H1 (cell line): Measurements from ENCODE around the gene TNRC6B. TPM values are rescaled to one million over a fixed set of nuclear protein-coding genes. Genes with fewer than 3 reads are reported as not detected.

Source experiments
- CTCF ChIA-PET: fragments of 300-600 bp; sonication (Branson Sonifier 250); formaldehyde crosslinking; loops from one replicate; lab custom pipeline; 2021; ENCODE audit not compliant: partially characterized antibody; lab: Charles Lee
- POLR2A ChIA-PET: fragments of 300-600 bp; sonication (Branson Sonifier 250); formaldehyde crosslinking; loops from one replicate; lab custom pipeline; 2021; ENCODE audit warnings: inconsistent platforms; ENCODE audit not compliant: partially characterized antibody; lab: Charles Lee
- DNase-seq, 2 experiments: peaks; one replicate each; pipeline versions ENCODE4 v3.0.0 to v3.0.0-alpha.2; 2010 to 2022; ENCODE audit warnings: low spot score in 2 of 2, low read depth in 1 of 2, mixed read lengths in 1 of 2
- FAIRE-seq: peaks from 2 replicates; lab custom pipeline; 2011; peaks lifted over from hg19 to GRCh38; lab: Jason Lieb, UNC
- H2AFZ ChIP-seq: 2 replicates; pipeline ENCODE4 v1.8.1; 2012; ENCODE audit warnings: low read length, inconsistent platforms
- H2AK5ac ChIP-seq: 2 replicates; pipeline ENCODE4 v1.6.1; 2013; ENCODE audit warnings: low read depth, low read length
- H2BK120ac ChIP-seq: replicated peaks from 2 replicates; pipeline ENCODE3; 2013; ENCODE audit warnings: low read depth, low read length, inconsistent platforms
- H2BK12ac ChIP-seq: 2 replicates; pipeline ENCODE4 v1.6.1; 2013; ENCODE audit warnings: low read depth, low read length
- H2BK15ac ChIP-seq: 2 replicates; pipeline ENCODE4 v1.6.1; 2013; ENCODE audit warnings: low read length
- H2BK20ac ChIP-seq: 2 replicates; pipeline ENCODE4 v1.6.1; 2013; ENCODE audit warnings: low read length
- H2BK5ac ChIP-seq: 2 replicates; pipeline ENCODE4 v1.6.1; 2013; ENCODE audit warnings: low read depth, low read length
- H3K14ac ChIP-seq: 2 replicates; pipeline ENCODE4 v1.6.1; 2013; ENCODE audit warnings: inconsistent platforms; ENCODE audit not compliant: insufficient read length
- H3K18ac ChIP-seq: 2 replicates; pipeline ENCODE4 v1.6.1; 2013; ENCODE audit warnings: low read length; ENCODE audit errors: extremely low read depth
- H3K23ac ChIP-seq: 2 replicates; pipeline ENCODE4 v1.6.1; 2013; ENCODE audit warnings: inconsistent platforms; ENCODE audit not compliant: insufficient read length
- H3K23me2 ChIP-seq: 2 replicates; pipeline ENCODE4 v1.6.1; 2013; ENCODE audit warnings: low read depth, low read length
- H3K27ac ChIP-seq: 2 replicates; pipeline ENCODE4 v1.6.1; 2011; ENCODE audit warnings: low read depth, low read length, inconsistent platforms
- H3K27me3 ChIP-seq, 4 experiments: replicated peaks in 1 of 4; 1 replicate in 1 of 4; 2 replicates in 3 of 4; pipeline versions ENCODE4 v1.6.1 to v1.8.1; 2011 to 2013; ENCODE audit warnings: low read length in 3 of 4, mild to moderate bottlenecking in 3 of 4, inconsistent platforms in 2 of 4, mixed read lengths in 2 of 4, moderate library complexity in 1 of 4; ENCODE audit not compliant: control insufficient read depth in 3 of 4, insufficient read depth in 3 of 4; ENCODE audit errors: extremely low read depth in 1 of 4
- H3K36me3 ChIP-seq, 4 experiments: 2 replicates each; pipeline versions ENCODE4 v1.6.1 to v1.8.1; 2011 to 2013; ENCODE audit warnings: mild to moderate bottlenecking in 4 of 4, low read length in 3 of 4, moderate library complexity in 2 of 4, control low read depth in 1 of 4, inconsistent platforms in 1 of 4; ENCODE audit not compliant: insufficient read depth in 4 of 4, control insufficient read depth in 2 of 4
- H3K4ac ChIP-seq: replicated peaks from 2 replicates; pipeline ENCODE3; 2013; ENCODE audit warnings: low read length, low read depth, mixed read lengths, inconsistent platforms; ENCODE audit not compliant: insufficient read length
- H3K4me1 ChIP-seq, 4 experiments: replicated peaks in 1 of 4; 1 replicate in 1 of 4; 2 replicates in 3 of 4; pipeline versions ENCODE4 v1.6.1 to v1.8.1; 2011 to 2013; ENCODE audit warnings: low read length in 3 of 4, inconsistent platforms in 2 of 4, mixed read lengths in 1 of 4; ENCODE audit not compliant: insufficient read depth in 4 of 4, control insufficient read depth in 3 of 4
- H3K4me2 ChIP-seq, 2 experiments: 2 replicates each; pipeline versions ENCODE4 v1.6.1 to v1.8.1; 2011 to 2013; ENCODE audit warnings: low read depth in 2 of 2, low read length in 2 of 2, control low read depth in 1 of 2, inconsistent platforms in 1 of 2, mild to moderate bottlenecking in 1 of 2; ENCODE audit not compliant: insufficient read depth in 1 of 2
- H3K4me3 ChIP-seq, 4 experiments: fragments of 200-600, 300-600 bp in 1 of 4; sonication (generic), shearing (Covaris generic), sonication (Bioruptor Twin) in 1 of 4; 2 replicates each; pipeline versions ENCODE4 v1.5.1 to v1.8.1; 2011 to 2016; ENCODE audit warnings: low read length in 4 of 4, low read depth in 3 of 4, control low read depth in 2 of 4, inconsistent platforms in 2 of 4, mild to moderate bottlenecking in 2 of 4, mixed read lengths in 1 of 4, moderate library complexity in 1 of 4; ENCODE audit not compliant: insufficient read depth in 2 of 4; ENCODE audit errors: extremely low read depth in 1 of 4
- H3K56ac ChIP-seq: replicated peaks from 2 replicates; pipeline ENCODE3; 2013; ENCODE audit warnings: low read depth, mild to moderate bottlenecking, mixed read lengths, low read length, inconsistent platforms; ENCODE audit not compliant: insufficient read length
- H3K79me1 ChIP-seq: 2 replicates; pipeline ENCODE4 v1.6.1; 2013; ENCODE audit warnings: low read depth, low read length, control low read depth
- H3K79me2 ChIP-seq, 2 experiments: 2 replicates each; pipeline versions ENCODE4 v1.6.1 to v1.8.1; 2012 to 2013; ENCODE audit warnings: low read length in 2 of 2, mild to moderate bottlenecking in 2 of 2, inconsistent platforms in 1 of 2; ENCODE audit not compliant: insufficient read depth in 2 of 2, control insufficient read depth in 1 of 2
- H3K9ac ChIP-seq, 4 experiments: replicated peaks in 1 of 4; 1 replicate in 1 of 4; 2 replicates in 3 of 4; pipeline versions ENCODE4 v1.6.1 to v1.8.1; 2011 to 2013; ENCODE audit warnings: low read depth in 3 of 4, low read length in 3 of 4, control low read depth in 2 of 4, mild to moderate bottlenecking in 2 of 4, moderate library complexity in 2 of 4, inconsistent platforms in 1 of 4; ENCODE audit errors: extremely low read depth in 1 of 4
- H3K9me3 ChIP-seq, 2 experiments: 2 replicates each; pipeline versions ENCODE4 v1.6.1 to v1.8.1; 2012 to 2013; ENCODE audit warnings: mild to moderate bottlenecking in 2 of 2, moderate library complexity in 2 of 2, control low read depth in 1 of 2, inconsistent platforms in 1 of 2, low read depth in 1 of 2, low read length in 1 of 2, mixed read lengths in 1 of 2; ENCODE audit not compliant: insufficient read depth in 2 of 2
- H4K20me1 ChIP-seq, 2 experiments: replicated peaks in 1 of 2; 2 replicates each; pipeline versions ENCODE3 to v1.8.1; 2011 to 2013; ENCODE audit warnings: inconsistent platforms in 2 of 2, low read length in 2 of 2, mild to moderate bottlenecking in 1 of 2; ENCODE audit not compliant: insufficient read depth in 2 of 2, control insufficient read depth in 1 of 2
- H4K5ac ChIP-seq: 2 replicates; pipeline ENCODE4 v1.6.1; 2013; ENCODE audit warnings: low read length, low read depth, mixed read lengths, inconsistent platforms; ENCODE audit not compliant: insufficient read length
- H4K8ac ChIP-seq: 2 replicates; pipeline ENCODE4 v1.8.0; 2013; ENCODE audit warnings: mild to moderate bottlenecking, moderate library complexity, low read length, inconsistent platforms; ENCODE audit not compliant: insufficient read depth; ENCODE audit errors: extremely low read depth
- H4K91ac ChIP-seq: replicated peaks from 2 replicates; pipeline ENCODE3; 2013; ENCODE audit warnings: low read length, mixed read lengths, inconsistent platforms; ENCODE audit not compliant: insufficient read length
- E2F6 ChIP-seq: IDR thresholded peaks from 2 replicates; pipeline ENCODE4 v1.6.1; 2012; ENCODE audit warnings: inconsistent platforms
- JUN ChIP-seq: IDR thresholded peaks from 2 replicates; pipeline ENCODE4 v1.6.1; 2011; ENCODE audit warnings: low read depth, mild to moderate bottlenecking, improper control_type of control experiment, low read length
- NRF1 ChIP-seq: IDR thresholded peaks from 2 replicates; pipeline ENCODE4 v1.6.1; 2011; ENCODE audit warnings: mild to moderate bottlenecking, low read depth, low read length, improper control_type of control experiment
- POLR2A ChIP-seq, 2 experiments: IDR thresholded peaks; 1 replicate in 1 of 2; 2 replicates in 1 of 2; pipeline ENCODE4 v1.6.1; 2011; ENCODE audit warnings: low read depth in 2 of 2, low read length in 2 of 2, mild to moderate bottlenecking in 2 of 2; ENCODE audit errors: control extremely low read depth in 1 of 2
- RAD21 ChIP-seq, 2 experiments: IDR thresholded peaks in 1 of 2; conservative IDR thresholded peaks in 1 of 2; 2 replicates each; pipeline ENCODE4 v1.6.1; 2011; ENCODE audit warnings: low read depth in 2 of 2, low read length in 2 of 2, improper control_type of control experiment in 1 of 2, inconsistent platforms in 1 of 2, mild to moderate bottlenecking in 1 of 2, moderate library complexity in 1 of 2
- RBBP5 ChIP-seq: IDR thresholded peaks from 2 replicates; pipeline ENCODE4 v1.7.1; 2012; ENCODE audit warnings: low read depth, mild to moderate bottlenecking, inconsistent platforms, low read length, moderate library complexity, borderline replicate concordance
- SAP30 ChIP-seq: fragments of 300-600 bp; sonication (generic); IDR thresholded peaks from 2 replicates; pipeline ENCODE4 v1.7.1; 2012; ENCODE audit warnings: low read length, moderate library complexity, mild to moderate bottlenecking, inconsistent platforms; ENCODE audit not compliant: insufficient read depth, insufficient replicate concordance
- SIX5 ChIP-seq: IDR thresholded peaks from 2 replicates; pipeline ENCODE4 v1.6.1; 2011; ENCODE audit warnings: mild to moderate bottlenecking, low read depth, low read length
- SP4 ChIP-seq: IDR thresholded peaks from 2 replicates; pipeline ENCODE4 v1.6.1; 2012; ENCODE audit warnings: low read length, inconsistent platforms
- SRF ChIP-seq: IDR thresholded peaks from 2 replicates; pipeline ENCODE4 v1.6.1; 2011; ENCODE audit warnings: mild to moderate bottlenecking, low read depth, low read length, moderate library complexity
- TAF1 ChIP-seq: IDR thresholded peaks from 2 replicates; pipeline ENCODE4 v1.6.1; 2011; ENCODE audit warnings: mild to moderate bottlenecking, low read depth, low read length
- WGBS, 2 experiments: shearing (Covaris generic) in 1 of 2; methylation state at CpG; one replicate each; pipeline versions ENCODE4 v1.1.6 to v1.1.7; 2013 to 2015; ENCODE audit warnings: low lambda C conversion rate in 2 of 2, mixed read lengths in 2 of 2, inconsistent platforms in 1 of 2, low coverage in 1 of 2, missing lambda C conversion rate in 1 of 2; ENCODE audit not compliant: insufficient replicate concordance in 2 of 2, insufficient coverage in 1 of 2, insufficient read length in 1 of 2; ENCODE audit errors: extremely low coverage in 1 of 2, missing lambda C conversion rate in 1 of 2; 5-methylcytosine and 5-hydroxymethylcytosine counted together
- polyA plus RNA-seq, 7 experiments: library from polyadenylated mRNA; depleted of rRNA in 3 of 7; stranded (reverse) in 5 of 7; unstranded in 2 of 7; fragments of >200 nt in 5 of 7; fragments of 200-250 nt in 2 of 7; gene quantifications; 1 replicate in 5 of 7; 2 replicates in 1 of 7; 4 replicates in 1 of 7; pipeline versions ENCODE4 v1.2.1 to v1.2.3, GENCODE V29; 2011 to 2013; ENCODE audit warnings: missing spikeins in 2 of 7, mixed read lengths in 2 of 7
- total RNA-seq: library from RNA; stranded (reverse); fragmentation: NEBNext Ultra II Directional; extraction: Animal tissue kit (Norgen Biotek cat#: 25700); gene quantifications from 2 replicates; pipeline ENCODE4 v1.2.1, GENCODE V29; 2021
- TF ChIP-seq, protein P1 (sequence below): IDR thresholded peaks from 2 replicates; pipeline ENCODE4 v1.6.1; 2011; ENCODE audit warnings: low read depth, mild to moderate bottlenecking, low read length; ENCODE audit not compliant: insufficient read depth

The TNRC6B gene
- total and polyA plus RNA-seq, 2 of the 8 experiments (the other 6 are each of a cell fraction or from before 2014, with no cell fraction given): 12.5 to 48.9 TPM

- no peak overlapping the region for H2BK20ac ChIP-seq
- no peak overlapping the region for H3K14ac ChIP-seq
- WGBS, 2 experiments: 87% methylated on average over 17 of the region's 17 CpGs; no CpG with 5 or more reads in 1 of the 2 experiments
- no peak overlapping the region for H3K27ac ChIP-seq
- no peak overlapping the region for H3K18ac ChIP-seq
- H3K23me2 ChIP-seq: no peaks in the 10 kb centered on the region
- no peak overlapping the region for H2BK5ac ChIP-seq
- H3K79me2 ChIP-seq: no peaks in the 10 kb centered on the region
- ChIA-PET POLR2A (interaction anchor here (1.3 to 1.4 kb wide), 2 partner anchors 24 to 26 kb away, joined by 3 to 4 read pairs; no protein-coding TSS in a partner anchor), CTCF (interaction anchor here (1.7 kb wide), 1 partner anchor 25 kb away, joined by 6 read pairs; no protein-coding TSS in a partner anchor)
- H3K4me3 ChIP-seq: no peak overlapping the region
- no peak overlapping the region for H2AFZ ChIP-seq
- no peak overlapping the region for H3K4me2 ChIP-seq
- H3K36me3 ChIP-seq: peaks cover 11 to 36% (median 26%) of the 10 kb centered on the region in 4 experiments
- H3K27me3 ChIP-seq: no peaks in the 10 kb centered on the region
- no peak overlapping the region for H3K23ac ChIP-seq
- no peak for DNase-seq
- H4K20me1 ChIP-seq: peaks cover 0 to 5% of the 10 kb centered on the region in 2 experiments
- H3K79me1 ChIP-seq: no peaks in the 10 kb centered on the region
- no peak overlapping the region for H2BK15ac ChIP-seq
- no peak overlapping the region for H3K4ac ChIP-seq
- no peaks in the 10 kb centered on the region for H3K9me3 ChIP-seq
- no peak overlapping the region for H3K56ac ChIP-seq
- H4K91ac ChIP-seq: no peak overlapping the region
- no peak for FAIRE-seq
- H2BK12ac ChIP-seq: no peak overlapping the region
- no peak overlapping the region for H2BK120ac ChIP-seq
- H4K8ac ChIP-seq: no peak overlapping the region; the same call in 1 of the 2 replicates
- no peak overlapping the region for H3K9ac ChIP-seq
- H3K4me1 ChIP-seq: peaks cover 4 to 13% (median 10%) of the 10 kb centered on the region in 4 experiments
- H2AK5ac ChIP-seq: no peak overlapping the region
- no peak overlapping the region for H4K5ac ChIP-seq
- TF ChIP-seq SIX5: no peak
- no peak for TF ChIP-seq NRF1
- no peak for TF ChIP-seq POLR2A (IDR thresholded peaks at IDR 0.05; ENCODE audit: control extremely low read depth in 1 of 2, low read depth in 2 of 2, low read length in 2 of 2)
- TF ChIP-seq RBBP5: no peak
- TF ChIP-seq SP4: no peak
- TF ChIP-seq RAD21 (IDR thresholded peaks at IDR 0.05 in 1 of 2, conservative IDR thresholded peaks at IDR 0.05 in 1 of 2; ENCODE audit: low read depth in 2 of 2, low read length in 2 of 2): no peak
- no peak for TF ChIP-seq E2F6
- TF ChIP-seq TAF1: no peak
- no peak for TF ChIP-seq SRF
- no peak for TF ChIP-seq JUN
- TF ChIP-seq, protein P1, sequence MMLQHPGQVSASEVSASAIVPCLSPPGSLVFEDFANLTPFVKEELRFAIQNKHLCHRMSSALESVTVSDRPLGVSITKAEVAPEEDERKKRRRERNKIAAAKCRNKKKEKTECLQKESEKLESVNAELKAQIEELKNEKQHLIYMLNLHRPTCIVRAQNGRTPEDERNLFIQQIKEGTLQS: no peak
- TF ChIP-seq SAP30: no peak
Observed at GRCh38 chr22:40322818-40323447, 145.2 kb downstream of the TNRC6B start.
